Sigmoid colon (tissue), 7 donors: ENCODE measurements around the gene TRIM13. TPM values are rescaled to one million over a fixed set of nuclear protein-coding genes. Genes with fewer than 3 reads are reported as not detected.
"Not testable (repeated sequence)": the region's sequence is repeated elsewhere in the genome, so short reads cannot be mapped to it uniquely, and the experiment has no call there.

Experiments
- DNase-seq: peaks from one replicate; pipeline ENCODE4 v3.0.0-alpha.2; 2019
- H3K27ac ChIP-seq, 4 donors: fragments of 200-600 bp; sonication (generic); one replicate each; pipeline ENCODE4 v1.5.1; 2016 to 2019; ENCODE audit warnings: mild to moderate bottlenecking in 1 of 4
- H3K27me3 ChIP-seq, 3 donors: fragments of 200-600 bp; sonication (generic); one replicate each; pipeline ENCODE4 v1.5.1; 2019; ENCODE audit warnings: mild to moderate bottlenecking in 1 of 3
- H3K36me3 ChIP-seq, 4 donors: fragments of 200-600 bp; sonication (generic); one replicate each; pipeline ENCODE4 v1.5.1; 2016 to 2019
- H3K4me1 ChIP-seq, 4 donors: fragments of 200-600 bp; sonication (generic); one replicate each; pipeline ENCODE4 v1.5.1; 2017 to 2019
- H3K4me3 ChIP-seq, 4 donors: fragments of 200-600 bp; sonication (generic); one replicate each; pipeline ENCODE4 v1.5.1; 2017 to 2019; ENCODE audit warnings: mild to moderate bottlenecking in 2 of 4, moderate library complexity in 1 of 4
- H3K9me3 ChIP-seq, 4 donors: fragments of 200-600 bp in 3 of 4; sonication (generic) in 3 of 4; one replicate each; pipeline versions ENCODE4 v1.5.1 to v1.6.1; 2013 to 2019
- CTCF ChIP-seq, 4 experiments: fragments of 450-650 bp in 3 of 4; fragments of 200-600 bp in 1 of 4; IDR thresholded peaks; one replicate each; pipeline ENCODE4 v1.5.1; 2016 to 2019; ENCODE audit warnings: antibody characterized with exemption in 4 of 4, mild to moderate bottlenecking in 3 of 4, moderate library complexity in 2 of 4
- EP300 ChIP-seq, 4 donors: sonication (generic); formaldehyde crosslinking; IDR thresholded peaks; one replicate each; pipeline ENCODE4 v1.6.1; 2017; ENCODE audit warnings: antibody characterized with exemption in 4 of 4
- POLR2A ChIP-seq, 2 donors: fragments of 450-650 bp; IDR thresholded peaks; one replicate each; pipeline ENCODE4 v1.6.1; 2016; ENCODE audit warnings: antibody characterized with exemption in 2 of 2, mild to moderate bottlenecking in 2 of 2, moderate library complexity in 2 of 2
- POLR2AphosphoS5 ChIP-seq, 4 donors: sonication (generic); formaldehyde crosslinking; IDR thresholded peaks; one replicate each; pipeline ENCODE4 v1.6.1; 2017; ENCODE audit warnings: antibody characterized with exemption in 4 of 4
- WGBS, 2 donors: extraction: QIAGEN DNeasy Blood & Tissue Kit; methylation state at CpG; one replicate each; pipeline ENCODE4 v1.1.7; 2013; 5-methylcytosine and 5-hydroxymethylcytosine counted together
- intact Hi-C: fragments of 100-400 bp; cut with DNase I; formaldehyde crosslinking; loops from one replicate; pipeline ENCODE4 v1.15.1; 2023
- polyA plus RNA-seq, 3 donors: library from polyadenylated mRNA; stranded (reverse); fragments of 200-250 nt; gene quantifications; one replicate each; pipeline ENCODE4 v1.2.3, GENCODE V29; 2013
- total RNA-seq, 4 donors: library from RNA; depleted of rRNA; stranded (reverse); fragments of >200 nt; gene quantifications; one replicate each; pipeline ENCODE4 v1.1.0, GENCODE V29; 2016
- donor health status: healthy with polysubstance abuse.
- donor health status: Bipolar disorder and iron deficiency.
- donor health status: healthy.

Gene TRIM13
- 10 to 100 TPM; 17.1 to 25.0 (median 22.9) TPM for total RNA-seq
- polyA plus RNA-seq, result 10 to 100 TPM in 2 of 3 donors, 1 to 10 TPM in 1; 9.0 to 17.5 (median 14.4) TPM

GRCh38 chr13:49996951-49997895 lies at the start of gene TRIM13:
TSS of gene TRIM13 (plus strand) at chr13:49997042. CDS start at chr13:50011941, 14,899 bp downstream.
- WGBS, 2 donors, result 0 to 1% methylated on average over 55 of the region's 56 CpGs
- intact Hi-C loops, result loop anchor here (1.0 to 5.0 kb wide), 6 partner anchors 61 to 1465 kb away; partner anchors contain the start of genes RCBTB2 and SPRYD7
- Histone ChIP-seq H3K36me3 (peaks cover 0 to 17% (median 0%) of the 10 kb centered on the region in 4 donors), H3K27me3 (no peaks in the 10 kb centered on the region), H3K9me3 (no peaks in the 10 kb centered on the region), H3K4me3 (peak within 1 kb of the TSS; percentile 78 to 89 (median 86)), H3K4me1 (peaks cover 0 to 51% (median 46%) of the 10 kb centered on the region in 4 donors), H3K27ac (peak within 1 kb of the TSS; percentile 99 to 100 (median 99))
- TF ChIP-seq CTCF (IDR thresholded peaks at IDR 0.05) (peak; percentile 34 to 76 (median 64)), POLR2AphosphoS5 (IDR thresholded peaks at IDR 0.05) (peak; percentile 67 to 84 (median 74)), POLR2A (IDR thresholded peaks at IDR 0.05) (peak; percentile 47 to 58), EP300 (IDR thresholded peaks at IDR 0.05) (no peak)
- DNase-seq, result peak; percentile 95

- intact Hi-C loops, H3K27me3 ChIP-seq, H3K27ac ChIP-seq, H3K36me3 ChIP-seq, DNase-seq, H3K4me3 ChIP-seq, H3K9me3 ChIP-seq, H3K4me1 ChIP-seq: not testable (repeated sequence)
- 89 to 91% methylated on average over 6 of the region's 6 CpGs for WGBS, 2 donors
These were observed 48.0 kb upstream of the TRIM13 start for GRCh38 chr13:49948777-49949270.

GRCh38 chr13:49951754-49952535 lies 44.9 kb upstream of the TRIM13 start:
- Histone ChIP-seq H3K9me3 (no peaks in the 10 kb centered on the region), H3K36me3 (no peaks in the 10 kb centered on the region), H3K4me1 (peaks cover 0 to 10% (median 6%) of the 10 kb centered on the region in 4 donors), H3K27ac (no peak overlapping the region), H3K4me3 (no peak overlapping the region), H3K27me3 (no peaks in the 10 kb centered on the region)
- 52 to 87% methylated on average over 7 of the region's 7 CpGs for WGBS, 2 donors
- intact Hi-C loops, result no loop called here
- TF ChIP-seq EP300 (IDR thresholded peaks at IDR 0.05) (no peak), POLR2A (IDR thresholded peaks at IDR 0.05) (no peak), POLR2AphosphoS5 (IDR thresholded peaks at IDR 0.05) (no peak), CTCF (IDR thresholded peaks at IDR 0.05) (no peak)
- DNase-seq, result no peak

- DNase-seq, result no peak
- H3K36me3 ChIP-seq, result no peaks in the 10 kb centered on the region
- H3K27ac ChIP-seq, result no peak overlapping the region
- intact Hi-C loops, result no loop called here
- no peaks in the 10 kb centered on the region for H3K9me3 ChIP-seq
- H3K4me1 ChIP-seq, result peaks cover 0 to 10% (median 6%) of the 10 kb centered on the region in 4 donors
- no peaks in the 10 kb centered on the region for H3K27me3 ChIP-seq
- TF ChIP-seq EP300 (IDR thresholded peaks at IDR 0.05) (no peak), CTCF (IDR thresholded peaks at IDR 0.05) (no peak), POLR2A (IDR thresholded peaks at IDR 0.05) (no peak), POLR2AphosphoS5 (IDR thresholded peaks at IDR 0.05) (no peak)
- no peak overlapping the region for H3K4me3 ChIP-seq
- 100% methylated on average over 1 of the region's 1 CpG for WGBS, 2 donors
These were observed 43.3 kb upstream of the TRIM13 start for GRCh38 chr13:49953560-49953959.
